GM10248 (cell line): ENCODE measurements around the gene DAGLA.

Experiments
- CTCF ChIA-PET: fragments of 300-600 bp; sonication (Branson Sonifier 250); formaldehyde crosslinking; extraction: SDS; loops from one replicate; lab custom pipeline; 2021; ENCODE audit warnings: antibody characterized with exemption; lab: Yijun Ruan, JAX
- POLR2A ChIA-PET: fragments of 350-650 bp; sonication (Branson Sonifier 250); formaldehyde crosslinking; extraction: SDS; loops from one replicate; lab custom pipeline; 2020; ENCODE audit warnings: antibody characterized with exemption; lab: Yijun Ruan, JAX
- DNase-seq: peaks from one replicate; pipeline ENCODE4 v3.0.0; 2012; ENCODE audit errors: extremely low spot score
- TF ChIP-seq, protein P1 (sequence below): IDR thresholded peaks from 2 replicates; pipeline ENCODE4 v1.5.1; 2012; ENCODE audit warnings: mild to moderate bottlenecking, low read depth; ENCODE audit errors: extremely low read depth, missing control alignments, control extremely low read depth

DAGLA gene

GRCh38 chr11:61771985-61772455 is 91.8 kb downstream of the DAGLA start:
- ChIA-PET CTCF (interaction anchor here (1.3 to 1.5 kb wide), 2 partner anchors 17 to 24 kb away, joined by 4 to 7 read pairs; no protein-coding TSS in a partner anchor), POLR2A (interaction anchor here (0.5 kb wide), 1 partner anchor 246 kb away, joined by 3 read pairs; no protein-coding TSS in a partner anchor)
- TF ChIP-seq, protein P1, sequence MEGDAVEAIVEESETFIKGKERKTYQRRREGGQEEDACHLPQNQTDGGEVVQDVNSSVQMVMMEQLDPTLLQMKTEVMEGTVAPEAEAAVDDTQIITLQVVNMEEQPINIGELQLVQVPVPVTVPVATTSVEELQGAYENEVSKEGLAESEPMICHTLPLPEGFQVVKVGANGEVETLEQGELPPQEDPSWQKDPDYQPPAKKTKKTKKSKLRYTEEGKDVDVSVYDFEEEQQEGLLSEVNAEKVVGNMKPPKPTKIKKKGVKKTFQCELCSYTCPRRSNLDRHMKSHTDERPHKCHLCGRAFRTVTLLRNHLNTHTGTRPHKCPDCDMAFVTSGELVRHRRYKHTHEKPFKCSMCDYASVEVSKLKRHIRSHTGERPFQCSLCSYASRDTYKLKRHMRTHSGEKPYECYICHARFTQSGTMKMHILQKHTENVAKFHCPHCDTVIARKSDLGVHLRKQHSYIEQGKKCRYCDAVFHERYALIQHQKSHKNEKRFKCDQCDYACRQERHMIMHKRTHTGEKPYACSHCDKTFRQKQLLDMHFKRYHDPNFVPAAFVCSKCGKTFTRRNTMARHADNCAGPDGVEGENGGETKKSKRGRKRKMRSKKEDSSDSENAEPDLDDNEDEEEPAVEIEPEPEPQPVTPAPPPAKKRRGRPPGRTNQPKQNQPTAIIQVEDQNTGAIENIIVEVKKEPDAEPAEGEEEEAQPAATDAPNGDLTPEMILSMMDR = no peak
- no peak for DNase-seq

GRCh38 chr11:61773356-61773755 is 93.2 kb downstream of the DAGLA start:
- ChIA-PET POLR2A (no interaction called here), CTCF (no interaction called here)
- TF ChIP-seq, protein P1 = no peak
- DNase-seq = no peak

GRCh38 chr11:61773809-61774208 is 93.6 kb downstream of the DAGLA start:
- TF ChIP-seq, protein P1 = no peak
- POLR2A ChIA-PET = no interaction called here
- DNase-seq = no peak
- CTCF ChIA-PET = interaction anchor here (1.8 kb wide), 1 partner anchor 18 kb away, joined by 4 read pairs; the partner anchor contains the start of gene TMEM258

DNA sequence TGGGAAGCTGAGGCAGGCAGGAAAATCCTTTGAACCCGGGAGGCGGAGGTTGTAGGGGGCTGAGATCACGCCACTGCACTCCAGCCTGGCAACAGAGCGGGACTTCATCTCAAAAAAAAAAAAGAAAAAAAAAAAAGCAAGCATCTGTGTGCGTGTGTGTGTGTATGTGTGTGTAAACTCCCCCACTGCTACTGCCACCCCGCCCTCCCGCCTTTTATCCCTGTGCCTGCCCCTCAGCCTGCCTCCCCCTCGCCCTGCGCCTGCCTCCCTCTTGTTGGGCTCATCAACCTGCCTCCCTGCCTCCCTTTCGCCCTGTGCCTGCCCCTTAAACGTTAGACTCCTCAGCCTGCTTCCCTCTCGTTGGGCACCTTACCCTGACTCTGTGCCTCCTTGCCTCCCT is 94.2 kb downstream of the DAGLA start:
- TF ChIP-seq, protein P1 = no peak
- CTCF ChIA-PET = interaction anchor here (1.8 to 2.9 kb wide), 3 partner anchors 14 to 27 kb away, joined by 4 to 21 read pairs (median 20); partner anchors contain the start of gene TMEM258
- POLR2A ChIA-PET = no interaction called here
- DNase-seq = no peak

GRCh38 chr11:61775106-61775505 is 94.9 kb downstream of the DAGLA start:
- POLR2A ChIA-PET = no interaction called here
- CTCF ChIA-PET = interaction anchor here (1.0 to 3.1 kb wide), 10 partner anchors 8 to 140 kb away, joined by 3 to 21 read pairs (median 7); partner anchors contain the start of gene TMEM258
- no peak for DNase-seq
- TF ChIP-seq, protein P1 = no peak

DNA sequence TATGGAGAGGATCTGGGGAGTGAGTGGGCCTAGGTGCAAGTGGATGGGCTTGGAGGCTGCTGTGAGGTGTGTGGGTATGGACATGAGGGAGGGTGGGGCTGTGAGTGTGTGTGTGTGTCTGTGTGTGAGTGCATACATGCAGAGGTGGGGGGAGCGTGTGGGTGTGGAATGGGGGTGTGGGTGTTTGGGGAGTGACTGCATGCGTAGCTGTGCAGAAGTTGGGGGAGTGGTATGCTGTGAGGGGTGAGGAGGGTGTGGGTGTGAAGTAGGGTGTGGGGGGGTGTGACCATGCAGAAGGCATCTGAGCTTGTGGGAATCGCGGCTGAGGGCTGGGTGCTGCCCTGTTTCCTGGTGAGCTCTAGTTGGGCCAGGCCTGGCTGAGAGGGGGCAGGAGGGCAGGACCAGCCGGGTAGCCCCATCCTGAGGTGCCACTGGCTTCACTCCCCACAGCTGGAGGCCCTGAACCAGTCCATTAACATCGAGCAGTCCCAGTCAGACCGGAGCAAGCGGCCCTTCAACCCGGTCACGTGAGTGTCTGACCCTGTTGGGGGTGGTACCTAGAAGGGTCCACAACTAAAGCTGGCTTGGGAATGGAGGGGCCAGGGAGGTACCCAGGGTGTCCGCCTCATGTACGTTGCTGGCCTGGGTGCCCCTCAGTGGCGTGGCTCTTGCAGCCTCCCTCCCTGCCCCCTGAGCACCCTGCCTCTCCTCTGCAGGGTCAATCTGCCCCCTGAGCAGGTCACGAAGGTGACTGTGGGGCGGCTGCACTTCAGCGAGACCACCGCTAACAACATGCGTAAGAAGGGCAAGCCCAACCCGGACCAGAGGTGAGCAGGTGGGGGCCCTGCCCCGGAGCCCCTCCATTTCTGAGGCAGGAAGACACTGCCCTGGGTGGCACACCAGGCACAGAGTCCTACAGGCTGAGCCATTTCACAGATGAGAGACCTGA is 95.7 kb downstream of the DAGLA start:
- TF ChIP-seq, protein P1 = no peak
- no peak for DNase-seq
- ChIA-PET CTCF (interaction anchor here (1.0 to 3.1 kb wide), 11 partner anchors 9 to 141 kb away, joined by 3 to 21 read pairs (median 6); partner anchors contain the start of gene TMEM258), POLR2A (no interaction called here)
